CD4-positive, alpha-beta T cell (primary cell): ENCODE results near the gene DENND1A. TPM values are rescaled to one million over a fixed set of nuclear protein-coding genes. Genes with fewer than 3 reads are reported as not detected.

Experiments used
- ATAC-seq: fragments of 200-7000 bp; cut with Tn5 transposase; one replicate; pipeline ENCODE4 v1.10.0; 2022; ENCODE audit warnings: mild to moderate bottlenecking; ENCODE audit not compliant: poor library complexity
- CTCF ChIA-PET: fragments of 350-600 bp; sonication (Branson Sonifier 250); formaldehyde crosslinking; loops from one replicate; lab custom pipeline; 2021; ENCODE audit warnings: antibody characterized with exemption, inconsistent platforms; lab: Charles Lee
- POLR2A ChIA-PET: fragments of 350-600 bp; sonication (Branson Sonifier 250); formaldehyde crosslinking; loops from one replicate; lab custom pipeline; 2021; ENCODE audit warnings: antibody characterized with exemption, inconsistent platforms; lab: Charles Lee
- DNase-seq, 14 experiments: peaks; one replicate each; pipeline ENCODE4 v3.0.0-alpha.2; 2013 to 2020; ENCODE audit warnings: mixed read lengths in 2 of 14
- H3K27ac ChIP-seq, 2 donors: one replicate each; pipeline versions ENCODE4 v1.5.1 to v1.7.0; 2013; ENCODE audit warnings: low read length in 2 of 2, low read depth in 1 of 2, mild to moderate bottlenecking in 1 of 2
- H3K27me3 ChIP-seq, 2 experiments: 1 replicate in 1 of 2; 2 replicates in 1 of 2; pipeline versions ENCODE4 v1.6.1 to v1.7.0; 2013; ENCODE audit warnings: low read length in 2 of 2, control low read depth in 1 of 2, mild to moderate bottlenecking in 1 of 2, moderate library complexity in 1 of 2; ENCODE audit not compliant: insufficient read depth in 2 of 2, control insufficient read depth in 1 of 2
- H3K36me3 ChIP-seq: one replicate; pipeline ENCODE4 v1.6.1; 2013; ENCODE audit warnings: low read length, control low read depth; ENCODE audit not compliant: insufficient read depth
- H3K4me1 ChIP-seq: one replicate; pipeline ENCODE4 v1.6.1; 2013; ENCODE audit warnings: low read length, control low read depth; ENCODE audit not compliant: insufficient read depth
- H3K4me3 ChIP-seq: one replicate; pipeline ENCODE4 v1.5.1; 2013; ENCODE audit warnings: mild to moderate bottlenecking, low read length, moderate library complexity
- H3K9me3 ChIP-seq, 2 experiments: 1 replicate in 1 of 2; 2 replicates in 1 of 2; pipeline versions ENCODE4 v1.6.1 to v1.7.0; 2013; ENCODE audit warnings: low read length in 2 of 2, mild to moderate bottlenecking in 2 of 2, control low read depth in 1 of 2, moderate library complexity in 1 of 2; ENCODE audit not compliant: control insufficient read depth in 1 of 2, insufficient read depth in 1 of 2
- H3K27ac Mint-ChIP-seq: one replicate; pipeline ENCODE4 v1.8.0; 2020; ENCODE audit warnings: mixed read lengths
- H3K27me3 Mint-ChIP-seq: one replicate; pipeline ENCODE4 v1.8.0; 2021; ENCODE audit warnings: mixed read lengths
- H3K36me3 Mint-ChIP-seq: one replicate; pipeline ENCODE4 v1.8.0; 2021; ENCODE audit warnings: low read depth, mixed read lengths
- H3K4me1 Mint-ChIP-seq: one replicate; pipeline ENCODE4 v1.8.0; 2021; ENCODE audit warnings: low read depth, mixed read lengths
- H3K4me3 Mint-ChIP-seq: one replicate; pipeline ENCODE4 v1.8.0; 2020; ENCODE audit warnings: mild to moderate bottlenecking, mixed read lengths
- H3K9me3 Mint-ChIP-seq: one replicate; pipeline ENCODE4 v1.8.0; 2020; ENCODE audit warnings: mixed read lengths
- intact Hi-C, 2 experiments: fragments of 100-400 bp; cut with DNase I in 1 of 2; cut with micrococcal nuclease in 1 of 2; formaldehyde crosslinking; loops; one replicate each; pipeline versions ENCODE4 v1.15.1 to v1.9.0; 2023 to 2025; cut with DNase I, micrococcal nuclease
- total RNA-seq, 174 experiments: library from RNA in 2 of 174; stranded (reverse) in 2 of 174; gene quantifications; one replicate each; pipeline ENCODE4 v1.2.3 and lab custom pipeline; 2021 to 2026
- TF ChIP-seq, protein P1 (sequence below): fragments of 200-600 bp; IDR thresholded peaks from one replicate; pipeline ENCODE4 v1.8.0; 2022; ENCODE audit warnings: antibody characterized with exemption, mild to moderate bottlenecking

The DENND1A gene
- total RNA-seq, 2 experiments from 2014 or later, result 20.0 to 20.6 TPM

- H3K36me3 Mint-ChIP-seq, result no peaks in the 10 kb centered on the region
- CTCF ChIA-PET, result no interaction called here
Measured at GRCh38 chr9:123410281-123410910, 519.5 kb downstream of the DENND1A start.

DNA sequence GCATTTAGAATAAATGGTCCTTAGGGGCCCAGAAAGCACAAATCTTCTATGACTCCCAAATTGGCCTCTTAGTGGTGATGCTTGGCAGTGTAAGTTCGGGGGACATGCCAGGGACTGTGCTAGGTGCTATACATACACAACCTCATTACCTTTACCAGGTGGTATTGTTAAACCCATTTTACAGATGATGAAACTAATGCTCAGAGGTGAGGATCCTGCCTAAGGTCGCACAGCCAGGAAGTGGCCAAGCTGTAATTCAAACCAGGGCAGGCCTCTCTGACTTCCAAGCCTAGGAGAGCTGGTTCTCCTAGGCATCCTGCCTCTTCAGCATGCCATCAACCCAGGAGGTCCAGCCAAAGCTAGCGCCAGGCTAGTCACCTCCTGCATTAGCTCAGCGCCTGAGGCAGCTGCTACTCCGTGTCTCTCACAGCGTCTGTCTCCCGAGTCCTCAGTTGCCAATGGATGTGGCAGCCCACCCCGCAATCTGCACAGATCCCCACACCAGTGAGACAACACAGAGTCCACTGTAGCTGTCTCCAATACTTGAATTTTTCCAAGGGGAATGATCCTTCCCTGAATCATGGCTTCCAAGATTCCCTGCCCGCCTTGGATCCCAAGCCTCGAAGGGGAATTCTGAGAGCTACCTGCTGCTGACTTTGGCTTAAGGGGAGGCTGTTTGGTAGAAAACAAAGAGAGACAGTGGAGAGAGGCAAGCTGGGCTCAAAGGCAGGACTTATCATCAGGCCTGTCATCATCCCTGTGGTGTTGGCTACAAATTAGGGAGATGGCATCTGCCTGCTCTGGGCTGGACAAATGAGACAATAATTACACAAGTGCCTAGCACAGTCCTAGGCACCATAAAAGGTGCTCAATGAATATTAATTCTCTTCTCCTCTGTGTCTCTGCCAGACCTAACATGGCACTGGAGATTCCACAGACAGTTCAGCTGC lies 521.3 kb downstream of the DENND1A start:
- peaks cover 11% of the 10 kb centered on the region for H3K4me1 Mint-ChIP-seq

More at GRCh38 chr9:123410281-123410910, 519.5 kb downstream of the DENND1A start:
- TF ChIP-seq, protein P1, sequence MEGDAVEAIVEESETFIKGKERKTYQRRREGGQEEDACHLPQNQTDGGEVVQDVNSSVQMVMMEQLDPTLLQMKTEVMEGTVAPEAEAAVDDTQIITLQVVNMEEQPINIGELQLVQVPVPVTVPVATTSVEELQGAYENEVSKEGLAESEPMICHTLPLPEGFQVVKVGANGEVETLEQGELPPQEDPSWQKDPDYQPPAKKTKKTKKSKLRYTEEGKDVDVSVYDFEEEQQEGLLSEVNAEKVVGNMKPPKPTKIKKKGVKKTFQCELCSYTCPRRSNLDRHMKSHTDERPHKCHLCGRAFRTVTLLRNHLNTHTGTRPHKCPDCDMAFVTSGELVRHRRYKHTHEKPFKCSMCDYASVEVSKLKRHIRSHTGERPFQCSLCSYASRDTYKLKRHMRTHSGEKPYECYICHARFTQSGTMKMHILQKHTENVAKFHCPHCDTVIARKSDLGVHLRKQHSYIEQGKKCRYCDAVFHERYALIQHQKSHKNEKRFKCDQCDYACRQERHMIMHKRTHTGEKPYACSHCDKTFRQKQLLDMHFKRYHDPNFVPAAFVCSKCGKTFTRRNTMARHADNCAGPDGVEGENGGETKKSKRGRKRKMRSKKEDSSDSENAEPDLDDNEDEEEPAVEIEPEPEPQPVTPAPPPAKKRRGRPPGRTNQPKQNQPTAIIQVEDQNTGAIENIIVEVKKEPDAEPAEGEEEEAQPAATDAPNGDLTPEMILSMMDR, result no peak
- Histone ChIP-seq H3K9me3 (no peaks in the 10 kb centered on the region), H3K36me3 (no peaks in the 10 kb centered on the region), H3K27ac (no peak overlapping the region), H3K27me3 (no peaks in the 10 kb centered on the region), H3K4me3 (no peak overlapping the region), H3K4me1 (peaks cover 6% of the 10 kb centered on the region)
- H3K9me3 Mint-ChIP-seq, result no peaks in the 10 kb centered on the region
- POLR2A ChIA-PET, result no interaction called here
- H3K27ac Mint-ChIP-seq, result no peak overlapping the region
- H3K4me3 Mint-ChIP-seq, result no peak overlapping the region
- peaks cover 11% of the 10 kb centered on the region for H3K4me1 Mint-ChIP-seq
- no peaks in the 10 kb centered on the region for H3K27me3 Mint-ChIP-seq
- DNase-seq (no peak), ATAC-seq (no peak)
- intact Hi-C loops, result no loop called here

DNA sequence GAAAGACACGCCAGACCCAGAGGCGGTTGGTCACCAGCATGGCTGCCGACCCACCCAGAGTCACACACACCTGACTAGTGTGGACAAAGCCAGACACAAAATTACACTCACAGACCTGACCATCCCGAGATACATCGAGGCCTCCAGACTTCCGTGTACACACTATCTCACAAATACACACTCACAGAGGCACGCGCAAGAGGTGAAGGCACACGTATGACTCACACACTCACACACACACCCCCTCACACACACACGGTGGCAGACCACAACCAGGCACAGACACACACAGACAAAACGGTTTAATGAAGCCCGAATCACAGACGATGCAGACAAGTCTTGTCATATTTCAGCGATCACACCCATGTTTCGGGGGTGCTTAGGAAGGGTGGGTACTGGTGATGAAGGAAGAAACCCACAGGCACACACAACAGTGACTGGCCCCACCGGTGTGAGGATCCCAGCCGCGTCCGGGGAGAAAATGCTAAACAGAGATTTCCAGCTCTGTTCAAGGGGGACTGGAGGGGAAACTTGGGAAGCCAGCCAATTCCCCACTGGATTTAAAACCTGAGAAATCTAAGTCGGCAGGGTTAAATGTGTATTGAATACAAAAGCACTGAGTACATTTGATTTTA lies 522.6 kb downstream of the DENND1A start:
- no peaks in the 10 kb centered on the region for H3K9me3 ChIP-seq
- Mint-ChIP-seq H3K27ac (no peak overlapping the region), H3K4me3 (no peak overlapping the region), H3K4me1 (peaks cover 11% of the 10 kb centered on the region), H3K36me3 (peaks cover 2% of the 10 kb centered on the region), H3K27me3 (no peaks in the 10 kb centered on the region), H3K9me3 (no peaks in the 10 kb centered on the region)
- H3K27me3 ChIP-seq, result no peaks in the 10 kb centered on the region
- H3K4me1 ChIP-seq, result peaks cover 6% of the 10 kb centered on the region
- no peak overlapping the region for H3K4me3 ChIP-seq
- H3K27ac ChIP-seq, result no peak overlapping the region
- ChIA-PET POLR2A (no interaction called here), CTCF (no interaction called here)
- no peak for DNase-seq
- intact Hi-C loops, result no loop called here
- TF ChIP-seq, protein P1, result no peak
- no peak for ATAC-seq
- H3K36me3 ChIP-seq, result no peaks in the 10 kb centered on the region

More for the DNA sequence above, 521.3 kb downstream of the DENND1A start:
- no peaks in the 10 kb centered on the region for H3K36me3 Mint-ChIP-seq
- CTCF ChIA-PET, result no interaction called here
- H3K4me1 ChIP-seq, result peaks cover 6% of the 10 kb centered on the region
- DNase-seq (no peak), ATAC-seq (no peak)
- POLR2A ChIA-PET, result no interaction called here
- H3K27ac Mint-ChIP-seq, result no peak overlapping the region
- TF ChIP-seq, protein P1, result no peak
- H3K9me3 ChIP-seq, result no peaks in the 10 kb centered on the region
- H3K27ac ChIP-seq, result no peak overlapping the region
- no peak overlapping the region for H3K4me3 Mint-ChIP-seq
- no peaks in the 10 kb centered on the region for H3K27me3 Mint-ChIP-seq
- no peaks in the 10 kb centered on the region for H3K27me3 ChIP-seq
- intact Hi-C loops, result no loop called here
- no peak overlapping the region for H3K4me3 ChIP-seq
- no peaks in the 10 kb centered on the region for H3K36me3 ChIP-seq
- H3K9me3 Mint-ChIP-seq, result no peaks in the 10 kb centered on the region
